ENCODE measurements around the gene SYCP2L.

SYCP2L gene

GRCh38 chr6:11009353-11009752 lies 122.5 kb downstream of the SYCP2L start:
- DNase-seq = no peak

- no peak for DNase-seq
Observed at GRCh38 chr6:11011787-11012234, 125.0 kb downstream of the SYCP2L start.

GRCh38 chr6:11012295-11012754 lies 125.5 kb downstream of the SYCP2L start:
- no peak for DNase-seq

GRCh38 chr6:11012976-11013720 lies 126.3 kb downstream of the SYCP2L start:
- no peak for DNase-seq

GRCh38 chr6:11013721-11014070 lies 126.8 kb downstream of the SYCP2L start:
- no peak for DNase-seq

- DNase-seq = no peak
Observed at GRCh38 chr6:11015102-11015501, 128.2 kb downstream of the SYCP2L start.

- no peak for DNase-seq
Observed at GRCh38 chr6:11016452-11016851, 129.6 kb downstream of the SYCP2L start.

GRCh38 chr6:11017090-11017489 lies 130.2 kb downstream of the SYCP2L start:
- DNase-seq = no peak

GRCh38 chr6:11018225-11018624 lies 131.4 kb downstream of the SYCP2L start:
- DNase-seq = no peak

GRCh38 chr6:11021003-11021402 lies 134.2 kb downstream of the SYCP2L start:
- no peak for DNase-seq

GRCh38 chr6:11021714-11022113 lies 134.9 kb downstream of the SYCP2L start:
- no peak for DNase-seq

GRCh38 chr6:11023032-11023431 lies 136.2 kb downstream of the SYCP2L start:
- no peak for DNase-seq

Measured in activated CD4-positive, CD25-positive, alpha-beta regulatory T cell (primary cell).